Occipital lobe (tissue), 2 donors: Measurements from ENCODE around the gene TUBB8. TPM values are rescaled to one million over a fixed set of nuclear protein-coding genes. Genes with fewer than 3 reads are reported as not detected.
"Not testable (repeated sequence)": the region's sequence is repeated elsewhere in the genome, so short reads cannot be mapped to it uniquely, and the experiment has no call there.

Experiments
- DNase-seq: peaks from one replicate; lab custom pipeline; 2025; lab: John Stamatoyannopoulos, UW
- total RNA-seq: library from RNA; depleted of rRNA; stranded (reverse); fragments of >200 nt; gene quantifications from one replicate; pipeline ENCODE4 v1.2.3, GENCODE V29; 2014

The TUBB8 gene
- total RNA-seq, 1 donor from 2014 or later, result not detected

DNA sequence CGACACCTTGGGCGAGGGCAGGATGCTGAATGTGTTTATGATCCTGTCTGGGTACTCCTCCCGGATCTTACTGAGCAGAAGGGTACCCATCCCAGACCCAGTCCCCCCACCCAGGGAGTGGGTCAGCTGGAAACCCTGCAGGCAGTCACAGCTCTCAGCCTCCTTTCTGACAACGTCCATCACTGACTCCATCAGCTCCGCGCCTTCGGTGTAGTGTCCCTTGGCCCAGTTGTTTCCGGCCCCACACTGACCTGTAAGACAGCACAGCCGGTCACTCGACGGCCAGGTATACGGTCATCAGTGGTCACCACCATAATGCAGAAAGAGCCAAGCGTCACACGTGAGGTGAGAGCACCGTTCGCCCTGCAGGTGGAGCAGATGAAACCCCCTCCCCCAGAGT is 1.2 kb downstream of the TUBB8 start:
- DNase-seq, result not testable (repeated sequence)

DNA sequence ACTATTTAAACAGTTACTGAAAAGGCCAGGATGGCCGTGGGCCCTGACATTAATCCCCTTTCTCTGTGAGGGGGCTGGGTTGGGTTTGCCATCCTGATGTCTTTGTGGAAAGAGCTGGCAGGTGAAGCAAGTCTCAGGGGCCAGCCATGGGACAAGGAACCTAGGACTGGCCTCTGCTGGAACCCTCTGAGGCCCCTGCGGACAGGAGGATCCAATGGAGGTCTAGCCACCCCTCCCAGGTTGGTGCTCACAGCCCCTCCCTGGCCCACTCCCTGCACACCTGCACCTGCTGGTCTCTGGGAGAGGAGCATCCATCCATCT is 35.8 kb downstream of the TUBB8 start:
- not testable (repeated sequence) for DNase-seq

DNA sequence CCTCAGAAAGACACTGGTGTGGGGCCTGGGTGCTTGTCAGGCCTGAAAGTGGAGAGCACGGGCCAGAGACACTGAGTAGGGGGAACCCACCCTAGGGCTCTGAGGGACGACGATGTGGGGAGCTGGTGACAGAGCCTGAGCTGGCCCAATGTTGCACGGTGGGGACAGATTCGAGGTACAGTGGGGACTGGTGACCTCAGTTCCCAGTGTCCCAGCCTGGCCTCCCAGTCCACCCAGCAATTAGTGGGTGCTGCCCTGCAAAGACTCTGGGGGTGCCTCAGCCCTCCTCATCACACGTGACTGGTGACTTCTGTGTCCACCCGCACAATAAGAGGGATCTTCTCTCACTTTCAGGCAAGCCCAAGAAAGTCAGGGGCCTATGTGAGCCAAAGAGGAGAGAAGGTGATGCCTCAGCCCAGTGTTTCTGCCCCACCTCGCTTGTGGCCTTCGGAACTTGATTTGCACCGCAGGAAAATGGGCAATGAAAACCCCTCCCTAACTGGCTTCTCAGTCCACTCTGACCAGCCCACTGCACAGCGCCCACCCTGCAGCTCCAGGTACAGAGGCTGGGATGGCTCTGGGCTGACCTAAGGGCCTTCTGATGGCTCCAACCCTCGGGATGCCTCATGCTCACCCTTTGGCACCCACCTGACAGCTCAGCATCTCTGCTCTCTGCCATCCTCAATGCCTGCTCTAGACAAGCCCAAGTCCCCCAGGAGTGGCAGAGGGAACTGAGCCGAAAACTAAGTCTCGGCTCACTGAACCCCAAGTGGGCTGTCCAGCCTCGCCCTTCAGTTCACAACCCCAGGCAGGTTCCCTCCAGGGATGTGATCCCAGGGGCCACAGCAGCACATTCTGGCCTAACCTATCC is 36.4 kb downstream of the TUBB8 start:
- DNase-seq, result not testable (repeated sequence)

DNA sequence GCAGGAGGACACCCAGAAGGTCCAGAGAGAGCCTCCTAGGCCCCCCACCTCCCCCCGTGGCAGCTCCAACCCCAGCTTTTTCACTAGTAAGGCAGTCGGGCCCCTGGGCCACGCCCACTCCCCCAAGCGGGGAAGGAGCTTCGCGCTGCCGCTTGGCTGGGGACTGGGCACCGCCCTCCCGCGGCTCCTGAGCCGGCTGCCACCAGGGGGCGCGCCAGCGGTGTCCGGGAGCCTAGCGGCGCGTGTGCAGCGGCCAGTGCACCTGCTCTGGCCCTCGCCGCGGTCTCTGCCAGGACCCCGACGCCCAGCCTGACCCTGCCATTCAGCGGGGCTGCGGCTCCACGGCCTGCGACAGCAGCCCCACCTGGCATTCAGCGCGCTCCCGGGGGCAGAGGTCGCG is 37.8 kb downstream of the TUBB8 start:
- DNase-seq, result not testable (repeated sequence)

- not testable (repeated sequence) for DNase-seq
Measured at GRCh38 chr10:10261-10971, 38.7 kb downstream of the TUBB8 start.

Other genes starting within 250 kb of the TUBB8 start
- 166 TPM for gene ZMYND11, start 86.2 kb upstream of the TUBB8 start, total RNA-seq